WTC11 (cell line): Measurements from ENCODE around the gene URB1. TPM values are rescaled to one million over a fixed set of nuclear protein-coding genes. Genes with fewer than 3 reads are reported as not detected.

Source experiments
- ATAC-seq: fragments of 200-7000 bp; cut with Tn5 transposase; 2 replicates; pipeline ENCODE4 v1.10.0; 2021; ENCODE audit warnings: mild to moderate bottlenecking, moderate library complexity
- CTCF ChIA-PET: fragments of 300-600 bp; sonication (Branson Sonifier 250); formaldehyde crosslinking; loops from one replicate; lab custom pipeline; 2021; ENCODE audit warnings: antibody characterized with exemption; lab: Charles Lee
- POLR2A ChIA-PET: fragments of 350-600 bp; sonication (Branson Sonifier 250); formaldehyde crosslinking; loops from one replicate; lab custom pipeline; 2021; ENCODE audit warnings: antibody characterized with exemption; lab: Charles Lee
- DNase-seq: peaks from one replicate; pipeline ENCODE4 v3.0.0; 2021; ENCODE audit warnings: low spot score
- H3K27ac Mint-ChIP-seq: 2 replicates; pipeline ENCODE4 v1.8.0; 2021; ENCODE audit warnings: mixed read lengths
- H3K27me3 Mint-ChIP-seq: 2 replicates; pipeline ENCODE4 v1.8.0; 2021; ENCODE audit warnings: low read depth, mild to moderate bottlenecking, moderate library complexity, mixed read lengths
- H3K36me3 Mint-ChIP-seq: 2 replicates; pipeline ENCODE4 v1.8.0; 2021; ENCODE audit warnings: mixed read lengths
- H3K4me1 Mint-ChIP-seq: 2 replicates; pipeline ENCODE4 v1.8.0; 2022; ENCODE audit warnings: mixed read lengths
- H3K4me3 Mint-ChIP-seq: 2 replicates; pipeline ENCODE4 v1.8.0; 2021; ENCODE audit warnings: mild to moderate bottlenecking, moderate library complexity, mixed read lengths
- H3K9me3 Mint-ChIP-seq: 2 replicates; pipeline ENCODE4 v1.8.0; 2021; ENCODE audit warnings: mixed read lengths
- IRF1 ChIP-seq: sonication (generic); formaldehyde crosslinking; IDR thresholded peaks from 2 replicates; pipeline ENCODE4 v1.8.0; 2023; ENCODE audit warnings: missing genetic modification reagents
- JAZF1 ChIP-seq: fragments of 250-450 bp; sonication (Bioruptor Pico); IDR thresholded peaks from 2 replicates; pipeline ENCODE4 v1.9.0; 2021; ENCODE audit warnings: moderate library complexity, mild to moderate bottlenecking, inconsistent platforms
- JUN ChIP-seq: sonication (generic); formaldehyde crosslinking; IDR thresholded peaks from 2 replicates; pipeline ENCODE4 v1.8.0; 2023; ENCODE audit warnings: mild to moderate bottlenecking, missing genetic modification reagents
- MYBL2 ChIP-seq: sonication (generic); formaldehyde crosslinking; IDR thresholded peaks from 2 replicates; pipeline ENCODE4 v1.8.1; 2023; ENCODE audit warnings: mild to moderate bottlenecking, moderate library complexity, missing genetic modification reagents
- NFYB ChIP-seq: sonication (generic); formaldehyde crosslinking; conservative IDR thresholded peaks from 2 replicates; pipeline ENCODE4 v1.8.0; 2022; ENCODE audit warnings: low read depth, missing genetic modification reagents
- NR1H2 ChIP-seq: sonication (generic); formaldehyde crosslinking; IDR thresholded peaks from 2 replicates; pipeline ENCODE4 v1.9.0; 2021; ENCODE audit warnings: mild to moderate bottlenecking, moderate library complexity, missing genetic modification reagents
- NR2C2 ChIP-seq: sonication (generic); formaldehyde crosslinking; IDR thresholded peaks from 2 replicates; pipeline ENCODE4 v1.8.0; 2022; ENCODE audit warnings: mild to moderate bottlenecking, missing genetic modification reagents
- SMAD4 ChIP-seq: sonication (generic); formaldehyde crosslinking; IDR thresholded peaks from 2 replicates; pipeline ENCODE4 v1.8.0; 2022; ENCODE audit warnings: mild to moderate bottlenecking, missing genetic modification reagents
- TEAD1 ChIP-seq: sonication (generic); formaldehyde crosslinking; IDR thresholded peaks from 2 replicates; pipeline ENCODE4 v1.8.0; 2022; ENCODE audit warnings: mild to moderate bottlenecking, missing genetic modification reagents
- ZNF232 ChIP-seq: sonication (generic); formaldehyde crosslinking; IDR thresholded peaks from 2 replicates; pipeline ENCODE4 v1.8.0; 2022; ENCODE audit warnings: mild to moderate bottlenecking, missing genetic modification reagents
- ZNF281 ChIP-seq: sonication (generic); formaldehyde crosslinking; IDR thresholded peaks from 2 replicates; pipeline ENCODE4 v1.8.0; 2023; ENCODE audit warnings: mild to moderate bottlenecking, missing genetic modification reagents
- total RNA-seq: library from RNA; stranded (reverse); gene quantifications from 3 replicates; pipeline ENCODE4 v1.2.3, GENCODE V29; 2021
- TF ChIP-seq, protein P1 (sequence below): sonication (generic); formaldehyde crosslinking; IDR thresholded peaks from 2 replicates; pipeline ENCODE4 v1.8.0; 2022; ENCODE audit warnings: mild to moderate bottlenecking, missing genetic modification reagents
- TF ChIP-seq, protein P2 (sequence below): fragments of 200-600 bp; IDR thresholded peaks from 2 replicates; pipeline ENCODE4 v1.8.0; 2022; ENCODE audit warnings: antibody characterized with exemption
- TF ChIP-seq, protein P3 (sequence below): sonication (generic); formaldehyde crosslinking; IDR thresholded peaks from 2 replicates; pipeline ENCODE4 v1.8.1; 2022; ENCODE audit warnings: mild to moderate bottlenecking, moderate library complexity, missing genetic modification reagents

Gene URB1
- total RNA-seq, 1 experiment from 2014 or later: 38.7 TPM

- H3K4me3 Mint-ChIP-seq: no peak overlapping the region
- H3K27ac Mint-ChIP-seq: no peak overlapping the region
- POLR2A ChIA-PET: no interaction called here
- H3K9me3 Mint-ChIP-seq: peaks cover 16% of the 10 kb centered on the region
- ATAC-seq (no peak), DNase-seq (no peak)
- H3K27me3 Mint-ChIP-seq: peaks cover 3% of the 10 kb centered on the region; the same call in 1 of the 2 replicates
- H3K36me3 Mint-ChIP-seq: peaks cover 16% of the 10 kb centered on the region
- peaks cover 14% of the 10 kb centered on the region for H3K4me1 Mint-ChIP-seq
- CTCF ChIA-PET: no interaction called here
- TF ChIP-seq NR1H2 (CRISPR knock-in tag) (no peak), ZNF232 (no peak), SMAD4 (no peak), ZNF281 (CRISPR knock-in tag) (no peak), TEAD1 (no peak), MYBL2 (CRISPR knock-in tag) (no peak), IRF1 (no peak)
- TF ChIP-seq, protein P1, sequence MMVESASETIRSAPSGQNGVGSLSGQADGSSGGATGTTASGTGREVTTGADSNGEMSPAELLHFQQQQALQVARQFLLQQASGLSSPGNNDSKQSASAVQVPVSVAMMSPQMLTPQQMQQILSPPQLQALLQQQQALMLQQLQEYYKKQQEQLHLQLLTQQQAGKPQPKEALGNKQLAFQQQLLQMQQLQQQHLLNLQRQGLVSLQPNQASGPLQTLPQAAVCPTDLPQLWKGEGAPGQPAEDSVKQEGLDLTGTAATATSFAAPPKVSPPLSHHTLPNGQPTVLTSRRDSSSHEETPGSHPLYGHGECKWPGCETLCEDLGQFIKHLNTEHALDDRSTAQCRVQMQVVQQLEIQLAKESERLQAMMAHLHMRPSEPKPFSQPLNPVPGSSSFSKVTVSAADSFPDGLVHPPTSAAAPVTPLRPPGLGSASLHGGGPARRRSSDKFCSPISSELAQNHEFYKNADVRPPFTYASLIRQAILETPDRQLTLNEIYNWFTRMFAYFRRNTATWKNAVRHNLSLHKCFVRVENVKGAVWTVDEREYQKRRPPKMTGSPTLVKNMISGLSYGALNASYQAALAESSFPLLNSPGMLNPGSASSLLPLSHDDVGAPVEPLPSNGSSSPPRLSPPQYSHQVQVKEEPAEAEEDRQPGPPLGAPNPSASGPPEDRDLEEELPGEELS: no peak
- TF ChIP-seq, protein P2, sequence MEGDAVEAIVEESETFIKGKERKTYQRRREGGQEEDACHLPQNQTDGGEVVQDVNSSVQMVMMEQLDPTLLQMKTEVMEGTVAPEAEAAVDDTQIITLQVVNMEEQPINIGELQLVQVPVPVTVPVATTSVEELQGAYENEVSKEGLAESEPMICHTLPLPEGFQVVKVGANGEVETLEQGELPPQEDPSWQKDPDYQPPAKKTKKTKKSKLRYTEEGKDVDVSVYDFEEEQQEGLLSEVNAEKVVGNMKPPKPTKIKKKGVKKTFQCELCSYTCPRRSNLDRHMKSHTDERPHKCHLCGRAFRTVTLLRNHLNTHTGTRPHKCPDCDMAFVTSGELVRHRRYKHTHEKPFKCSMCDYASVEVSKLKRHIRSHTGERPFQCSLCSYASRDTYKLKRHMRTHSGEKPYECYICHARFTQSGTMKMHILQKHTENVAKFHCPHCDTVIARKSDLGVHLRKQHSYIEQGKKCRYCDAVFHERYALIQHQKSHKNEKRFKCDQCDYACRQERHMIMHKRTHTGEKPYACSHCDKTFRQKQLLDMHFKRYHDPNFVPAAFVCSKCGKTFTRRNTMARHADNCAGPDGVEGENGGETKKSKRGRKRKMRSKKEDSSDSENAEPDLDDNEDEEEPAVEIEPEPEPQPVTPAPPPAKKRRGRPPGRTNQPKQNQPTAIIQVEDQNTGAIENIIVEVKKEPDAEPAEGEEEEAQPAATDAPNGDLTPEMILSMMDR: no peak
- TF ChIP-seq, protein P3, sequence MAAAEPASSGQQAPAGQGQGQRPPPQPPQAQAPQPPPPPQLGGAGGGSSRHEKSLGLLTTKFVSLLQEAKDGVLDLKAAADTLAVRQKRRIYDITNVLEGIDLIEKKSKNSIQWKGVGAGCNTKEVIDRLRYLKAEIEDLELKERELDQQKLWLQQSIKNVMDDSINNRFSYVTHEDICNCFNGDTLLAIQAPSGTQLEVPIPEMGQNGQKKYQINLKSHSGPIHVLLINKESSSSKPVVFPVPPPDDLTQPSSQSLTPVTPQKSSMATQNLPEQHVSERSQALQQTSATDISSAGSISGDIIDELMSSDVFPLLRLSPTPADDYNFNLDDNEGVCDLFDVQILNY (CRISPR knock-in tag): no peak
Observed at GRCh38 chr21:32424674-32425073, 31.9 kb upstream of the URB1 start.

- Mint-ChIP-seq H3K27me3 (peaks cover 3% of the 10 kb centered on the region; the same call in 1 of the 2 replicates), H3K4me3 (no peak overlapping the region)
- ATAC-seq (no peak), DNase-seq (no peak)
- ChIA-PET CTCF (no interaction called here), POLR2A (interaction anchor here (0.5 kb wide), 1 partner anchor 164 kb away, joined by 6 read pairs; no protein-coding TSS in a partner anchor)
- TF ChIP-seq JAZF1 (CRISPR knock-in tag) (no peak), JUN (no peak), NR2C2 (CRISPR knock-in tag) (no peak)
- TF ChIP-seq, all 79 proteins: peak for 0
- peaks cover 16% of the 10 kb centered on the region for H3K36me3 Mint-ChIP-seq
- H3K9me3 Mint-ChIP-seq: peaks cover 16% of the 10 kb centered on the region
- H3K27ac Mint-ChIP-seq: no peak overlapping the region
- H3K4me1 Mint-ChIP-seq: peaks cover 14% of the 10 kb centered on the region
Observed at GRCh38 chr21:32424191-32424535, 31.4 kb upstream of the URB1 start.

DNA sequence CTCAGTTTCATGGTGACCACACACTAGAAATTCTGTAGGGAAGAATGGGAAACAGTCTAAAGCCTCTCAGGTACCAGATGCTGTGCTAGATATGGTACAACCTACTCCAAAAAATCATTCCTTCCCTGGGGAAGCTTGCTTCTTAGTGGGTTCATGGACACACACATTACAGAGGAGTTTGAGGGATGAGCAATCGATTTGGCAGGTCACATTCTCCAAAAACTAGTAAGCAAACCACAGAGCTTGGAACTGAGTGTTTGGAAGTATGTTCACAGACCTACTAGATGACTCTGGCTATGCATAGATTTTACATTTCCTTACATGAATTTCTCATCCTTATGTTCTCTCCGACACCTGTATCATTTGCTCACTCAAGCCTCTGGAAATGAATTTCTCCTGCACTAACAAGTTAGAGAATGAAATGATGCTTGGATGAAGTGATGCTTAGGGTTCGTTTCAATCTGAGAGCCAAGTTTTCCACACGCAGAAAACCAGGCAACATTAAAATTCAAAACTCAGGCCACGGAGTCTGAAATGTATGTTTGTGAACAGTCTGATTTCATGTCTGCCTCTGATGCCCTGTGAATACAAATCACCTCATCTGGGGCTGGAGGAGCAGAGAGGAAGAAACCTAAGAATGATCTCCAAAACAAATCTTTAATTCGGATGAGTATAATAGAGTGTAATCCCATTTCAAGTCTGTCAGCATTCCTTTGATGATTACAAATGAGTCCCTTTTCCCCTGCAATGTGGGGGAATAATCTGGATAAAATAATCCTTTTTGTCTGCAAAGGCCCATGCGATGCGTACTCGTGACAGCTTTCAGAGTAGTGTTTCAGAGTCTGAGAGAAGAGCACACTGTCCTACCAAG lies 30.7 kb upstream of the URB1 start:
- no peak overlapping the region for H3K4me3 Mint-ChIP-seq
- ChIA-PET POLR2A (interaction anchor here (0.5 kb wide), 1 partner anchor 164 kb away, joined by 6 read pairs; no protein-coding TSS in a partner anchor), CTCF (no interaction called here)
- peaks cover 16% of the 10 kb centered on the region for H3K9me3 Mint-ChIP-seq
- peaks cover 3% of the 10 kb centered on the region; the same call in 1 of the 2 replicates for H3K27me3 Mint-ChIP-seq
- ATAC-seq: no peak
- H3K4me1 Mint-ChIP-seq: peaks cover 12% of the 10 kb centered on the region
- no peak for TF ChIP-seq NFYB (CRISPR knock-in tag)
- H3K27ac Mint-ChIP-seq: no peak overlapping the region
- no peak for DNase-seq
- H3K36me3 Mint-ChIP-seq: peaks cover 16% of the 10 kb centered on the region
